Stimulated activated CD4-positive, alpha-beta T cell treated with anti-CD3 and anti-CD28 coated beads, Interleukin-1b, Interleukin-23, amount 100 ng/mL, for 4 hours (primary cell): ENCODE results near the gene UNKL.

Source experiments
- DNase-seq, 2 donors: peaks; one replicate each; pipeline ENCODE4 v3.0.0-alpha.2; 2020; ENCODE audit warnings: low read depth in 2 of 2

UNKL gene

GRCh38 chr16:1325673-1326371 is 88.7 kb downstream of the UNKL start:
- DNase-seq, result no peak

GRCh38 chr16:1325261-1325660 is 89.2 kb downstream of the UNKL start:
- DNase-seq, result no peak

- DNase-seq, result no peak
Observed at GRCh38 chr16:1324286-1324826, 90.1 kb downstream of the UNKL start.

- no peak for DNase-seq
Observed at GRCh38 chr16:1323296-1324239, 90.9 kb downstream of the UNKL start.

- DNase-seq, result no peak
Observed at GRCh38 chr16:1322407-1322806, 92.1 kb downstream of the UNKL start.

- DNase-seq, result no peak
Observed at GRCh38 chr16:1320658-1321240, 93.8 kb downstream of the UNKL start.

- DNase-seq, result no peak
Observed at GRCh38 chr16:1320097-1320496, 94.4 kb downstream of the UNKL start.

- no peak for DNase-seq
Observed at GRCh38 chr16:1319041-1319440, 95.5 kb downstream of the UNKL start.

- no peak for DNase-seq
Observed at GRCh38 chr16:1318268-1318545, 96.3 kb downstream of the UNKL start.

- no peak for DNase-seq
Observed at GRCh38 chr16:1317479-1318267, 96.8 kb downstream of the UNKL start.

- DNase-seq, result no peak
Observed at GRCh38 chr16:1316033-1316405, 98.5 kb downstream of the UNKL start.

- no peak for DNase-seq
Observed at GRCh38 chr16:1315081-1316032, 99.1 kb downstream of the UNKL start.

- no peak for DNase-seq
Observed at GRCh38 chr16:1314399-1315068, 100.0 kb downstream of the UNKL start.

GRCh38 chr16:1313721-1314369 is 100.7 kb downstream of the UNKL start:
- DNase-seq, result no peak
